Heart left ventricle (tissue), 13 donors: ENCODE results near the gene ASZ1.

Experiments
- CTCF ChIP-seq, 12 donors: fragments of 200-600 bp; sonication (generic) in 4 of 12; IDR thresholded peaks; one replicate each; pipeline versions ENCODE4 v1.5.0 to v1.8.0; 2018 to 2022; ENCODE audit warnings: antibody characterized with exemption in 12 of 12, mild to moderate bottlenecking in 5 of 12
- POLR2A ChIP-seq, 2 donors: fragments of 450-650 bp; IDR thresholded peaks; one replicate each; pipeline ENCODE4 v1.6.1; 2017; ENCODE audit warnings: antibody characterized with exemption in 2 of 2, mild to moderate bottlenecking in 2 of 2, moderate library complexity in 2 of 2
- donor health status: ischemic (EF 13 %, LVEDD 7.1; RV severe dilation, severe dysfunction).
- donor health status: DM: no; HTN: yes; CAD: no.
- donor health status: DM: no; HTN: no; CAD: no.
- donor health status: ischemic (EF 25% LVEDD 6.9; RV normal size, moderate dysfunction).
- donor health status: ischemic (EF 25% LVEDD 5.7; RV mildly dilated, moderate dysfunction).
- donor health status: ischemic (EF 35%, LVEDD 5.7; RV mildly dilated, moderate dysfunction).
- donor health status: nonischemic (EF 11% LVEDD 7.7; RV severe dilation, severe dysfunction).
- donor health status: DM: yes; HTN: yes; CAD: no.
- donor health status: PGD.
- donor health status: ischemic (EF 29% LVEDD 5.4; RV normal size, mild dysfunction).
- donor health status: nonischemic (EF 23%, LVEDD 6.1; RV moderate dilation, normal function).

GRCh38 chr7:117324960-117325359, 102.3 kb downstream of the ASZ1 start:
- no peak for TF ChIP-seq CTCF (IDR thresholded peaks at IDR 0.05)
- no peak for TF ChIP-seq POLR2A (IDR thresholded peaks at IDR 0.05)
